HG02943 (cell line): ENCODE data around the gene ALOX12B.
"Not testable (repeated sequence)": the region's sequence is repeated elsewhere in the genome, so short reads cannot be mapped to it uniquely, and the experiment has no call there.

Experiments
- ATAC-seq: cut with Tn5 transposase; IDR thresholded peaks from one replicate; pipeline ENCODE4 v1.9.1; 2021; ENCODE audit warnings: mild to moderate bottlenecking, low read depth, moderate library complexity; ENCODE audit not compliant: unreplicated experiment

ALOX12B gene

GRCh38 chr17:8091033-8091687 is 3.6 kb upstream of the ALOX12B start:
- no peak for ATAC-seq

- ATAC-seq, result no peak
These were observed 2.2 kb upstream of the ALOX12B start for GRCh38 chr17:8089728-8090127.

- ATAC-seq, result no peak
These were observed 375 bp upstream of the ALOX12B start for GRCh38 chr17:8087952-8088230.

- ATAC-seq, result no peak
These were observed 3.3 kb downstream of the ALOX12B start for GRCh38 chr17:8084250-8084649.

GRCh38 chr17:8082292-8082691 is 5.2 kb downstream of the ALOX12B start:
- ATAC-seq, result no peak

- no peak for ATAC-seq
These were observed 5.6 kb downstream of the ALOX12B start for GRCh38 chr17:8081876-8082275.

GRCh38 chr17:8080799-8081219 is 6.7 kb downstream of the ALOX12B start:
- no peak for ATAC-seq

GRCh38 chr17:8080208-8080798 is 7.2 kb downstream of the ALOX12B start:
- no peak for ATAC-seq

- ATAC-seq, result peak; percentile 81
These were observed 8.0 kb downstream of the ALOX12B start for GRCh38 chr17:8079291-8080207.

- not testable (repeated sequence) for ATAC-seq
These were observed 9.6 kb downstream of the ALOX12B start for GRCh38 chr17:8077939-8078338.

GRCh38 chr17:8076502-8077266 is 10.8 kb downstream of the ALOX12B start:
- ATAC-seq, result no peak

- no peak for ATAC-seq
These were observed 11.8 kb downstream of the ALOX12B start for GRCh38 chr17:8075574-8076342.

- ATAC-seq, result no peak
These were observed 12.4 kb downstream of the ALOX12B start for GRCh38 chr17:8075081-8075480.

- ATAC-seq, result no peak
These were observed 13.0 kb downstream of the ALOX12B start for GRCh38 chr17:8074554-8074953.

- no peak for ATAC-seq
These were observed 13.7 kb downstream of the ALOX12B start for GRCh38 chr17:8073627-8074484.

- no peak for ATAC-seq
These were observed 14.6 kb downstream of the ALOX12B start for GRCh38 chr17:8072729-8073461.

GRCh38 chr17:8072341-8072728 is 15.2 kb downstream of the ALOX12B start:
- no peak for ATAC-seq

GRCh38 chr17:8071496-8071895 is 16.0 kb downstream of the ALOX12B start:
- no peak for ATAC-seq

GRCh38 chr17:8069587-8069860 is 18.0 kb downstream of the ALOX12B start:
- ATAC-seq, result no peak
